ENCODE measurements around the gene HEPACAM2.

GRCh38 chr7:93148144-93148543, 78.1 kb downstream of the HEPACAM2 start, which contains the start of gene SAMD9L:
- TF ChIP-seq POLR2A (IDR thresholded peaks at IDR 0.05; ENCODE audit: low read depth, low read length): no peak
- no peak for TF ChIP-seq POLR2AphosphoS5 (IDR thresholded peaks at IDR 0.05; ENCODE audit: insufficient read depth, low read depth, low read length)
- TF ChIP-seq CTCF (IDR thresholded peaks at IDR 0.05; ENCODE audit: extremely low read depth in 1 of 2, insufficient read depth in 1 of 2, low read depth in 1 of 2, low read length in 2 of 2): no peak
- no peak for TF ChIP-seq MAX (IDR thresholded peaks at IDR 0.05; ENCODE audit: insufficient read depth, insufficient read length)
- TF ChIP-seq EZH2 (IDR thresholded peaks at IDR 0.05; ENCODE audit: borderline replicate concordance, low read depth, low read length, severe bottlenecking): no peak
- no peak for TF ChIP-seq MYC (IDR thresholded peaks at IDR 0.05; ENCODE audit: low read depth, low read length)
- TF ChIP-seq JUN (IDR thresholded peaks at IDR 0.05; ENCODE audit: borderline replicate concordance, insufficient read depth, insufficient read length, low read depth): no peak

Measured in endothelial cell of umbilical vein (primary cell).